ENCODE results near the gene KANSL1L.

KANSL1L gene

GRCh38 chr2:210113614-210114235 lies 57.5 kb downstream of the KANSL1L start:
- TF ChIP-seq MYC (IDR thresholded peaks at IDR 0.05; ENCODE audit: low read depth, low read length) (no peak), CTCF (IDR thresholded peaks at IDR 0.05; ENCODE audit: low read depth, low read length) (no peak), MAX (IDR thresholded peaks at IDR 0.05; ENCODE audit: low read depth, low read length) (no peak)
- no peak overlapping the region for H3K4me3 ChIP-seq (ENCODE audit: low read depth, low read length)
- no peak for DNase-seq (ENCODE audit: low read depth)

GRCh38 chr2:210112871-210113270 lies 58.3 kb downstream of the KANSL1L start:
- TF ChIP-seq CTCF (IDR thresholded peaks at IDR 0.05; ENCODE audit: low read depth, low read length) = no peak
- no peak for DNase-seq (ENCODE audit: low read depth)
- H3K4me3 ChIP-seq (ENCODE audit: low read depth, low read length) = no peak overlapping the region

GRCh38 chr2:210099940-210100339 lies 71.3 kb downstream of the KANSL1L start:
- no peak overlapping the region for H3K4me3 ChIP-seq (ENCODE audit: low read depth, low read length)
- no peak for DNase-seq (ENCODE audit: low read depth)
- no peak for TF ChIP-seq MAX (IDR thresholded peaks at IDR 0.05; ENCODE audit: low read depth, low read length)
- no peak for TF ChIP-seq POLR2A (IDR thresholded peaks at IDR 0.05; ENCODE audit: extremely low read depth, insufficient read length)
- no peak for TF ChIP-seq CTCF (IDR thresholded peaks at IDR 0.05; ENCODE audit: low read depth, low read length)
- TF ChIP-seq MYC (IDR thresholded peaks at IDR 0.05; ENCODE audit: low read depth, low read length) = no peak

GRCh38 chr2:210094787-210095186 lies 76.4 kb downstream of the KANSL1L start:
- TF ChIP-seq MYC (IDR thresholded peaks at IDR 0.05; ENCODE audit: low read depth, low read length) (no peak), POLR2A (IDR thresholded peaks at IDR 0.05; ENCODE audit: extremely low read depth, insufficient read length) (no peak), MAX (IDR thresholded peaks at IDR 0.05; ENCODE audit: low read depth, low read length) (no peak), CTCF (IDR thresholded peaks at IDR 0.05; ENCODE audit: low read depth, low read length) (no peak)
- DNase-seq (ENCODE audit: low read depth) = no peak
- H3K4me3 ChIP-seq (ENCODE audit: low read depth, low read length) = no peak overlapping the region

GRCh38 chr2:210092791-210093190 lies 78.4 kb downstream of the KANSL1L start:
- TF ChIP-seq CTCF (IDR thresholded peaks at IDR 0.05; ENCODE audit: low read depth, low read length) (no peak), POLR2A (IDR thresholded peaks at IDR 0.05; ENCODE audit: extremely low read depth, insufficient read length) (no peak), MYC (IDR thresholded peaks at IDR 0.05; ENCODE audit: low read depth, low read length) (no peak), MAX (IDR thresholded peaks at IDR 0.05; ENCODE audit: low read depth, low read length) (no peak)
- no peak overlapping the region for H3K4me3 ChIP-seq (ENCODE audit: low read depth, low read length)
- DNase-seq (ENCODE audit: low read depth) = no peak

GRCh38 chr2:210086930-210087329 lies 84.3 kb downstream of the KANSL1L start:
- H3K4me3 ChIP-seq (ENCODE audit: low read depth, low read length) = no peak overlapping the region
- DNase-seq (ENCODE audit: low read depth) = no peak
- no peak for TF ChIP-seq MYC (IDR thresholded peaks at IDR 0.05; ENCODE audit: low read depth, low read length)
- no peak for TF ChIP-seq CTCF (IDR thresholded peaks at IDR 0.05; ENCODE audit: low read depth, low read length)
- no peak for TF ChIP-seq MAX (IDR thresholded peaks at IDR 0.05; ENCODE audit: low read depth, low read length)

Measured in NB4 (cell line).